ENCODE measurements around the gene TEX264.
A peak's percentile ranks its signal among the peaks of the same experiment; 100 is the strongest.

The TEX264 gene

GRCh38 chr3:51659942-51660341 is 11.1 kb upstream of the TEX264 start:
- H3K36me3 ChIP-seq (ENCODE audit: control insufficient read depth, insufficient read depth, low read length, severe bottlenecking), result peaks cover 64% of the 10 kb centered on the region
- H3K4me3 ChIP-seq (ENCODE audit: low read length), result no peak overlapping the region
- no peaks in the 10 kb centered on the region for H3K9me3 ChIP-seq (ENCODE audit: control insufficient read depth, low read length)
- no peak for DNase-seq (ENCODE audit: low read depth)
- H3K4me1 ChIP-seq (ENCODE audit: control insufficient read depth, insufficient read depth, low read length), result no peaks in the 10 kb centered on the region
- no peaks in the 10 kb centered on the region for H3K27me3 ChIP-seq (replicated peaks; ENCODE audit: control insufficient read depth, insufficient read depth, low read length)
- no peak overlapping the region for H3K9ac ChIP-seq (ENCODE audit: low read length)

GRCh38 chr3:51662456-51662855 is 8.6 kb upstream of the TEX264 start:
- Histone ChIP-seq H3K9me3 (ENCODE audit: control insufficient read depth, low read length) (no peaks in the 10 kb centered on the region), H3K27me3 (replicated peaks; ENCODE audit: control insufficient read depth, insufficient read depth, low read length) (no peaks in the 10 kb centered on the region), H3K4me3 (ENCODE audit: low read length) (no peak overlapping the region), H3K36me3 (ENCODE audit: control insufficient read depth, insufficient read depth, low read length, severe bottlenecking) (peaks cover 53% of the 10 kb centered on the region), H3K4me1 (ENCODE audit: control insufficient read depth, insufficient read depth, low read length) (peaks cover 5% of the 10 kb centered on the region), H3K9ac (ENCODE audit: low read length) (no peak overlapping the region)
- no peak for DNase-seq (ENCODE audit: low read depth)

GRCh38 chr3:51668756-51669155 is 2.3 kb upstream of the TEX264 start:
- Histone ChIP-seq H3K27me3 (replicated peaks; ENCODE audit: control insufficient read depth, insufficient read depth, low read length) (no peaks in the 10 kb centered on the region), H3K36me3 (ENCODE audit: control insufficient read depth, insufficient read depth, low read length, severe bottlenecking) (peaks cover 4% of the 10 kb centered on the region), H3K9me3 (ENCODE audit: control insufficient read depth, low read length) (no peaks in the 10 kb centered on the region), H3K4me1 (ENCODE audit: control insufficient read depth, insufficient read depth, low read length) (peaks cover 28% of the 10 kb centered on the region), H3K4me3 (ENCODE audit: low read length) (no peak overlapping the region), H3K9ac (ENCODE audit: low read length) (no peak overlapping the region)
- DNase-seq (ENCODE audit: low read depth), result no peak

- no peak overlapping the region for H3K4me3 ChIP-seq (ENCODE audit: low read length)
- H3K4me1 ChIP-seq (ENCODE audit: control insufficient read depth, insufficient read depth, low read length), result peaks cover 28% of the 10 kb centered on the region
- H3K9ac ChIP-seq (ENCODE audit: low read length), result no peak overlapping the region
Measured at GRCh38 chr3:51669241-51670052, 1.6 kb upstream of the TEX264 start.

GRCh38 chr3:51670053-51670822 is 814 bp upstream of the TEX264 start:
- Histone ChIP-seq H3K36me3 (ENCODE audit: control insufficient read depth, insufficient read depth, low read length, severe bottlenecking) (peaks cover 10% of the 10 kb centered on the region), H3K4me1 (ENCODE audit: control insufficient read depth, insufficient read depth, low read length) (peaks cover 34% of the 10 kb centered on the region), H3K27me3 (replicated peaks; ENCODE audit: control insufficient read depth, insufficient read depth, low read length) (no peaks in the 10 kb centered on the region), H3K9me3 (ENCODE audit: control insufficient read depth, low read length) (no peaks in the 10 kb centered on the region), H3K4me3 (ENCODE audit: low read length) (peak overlapping the region; percentile 94), H3K9ac (ENCODE audit: low read length) (peak overlapping the region; percentile 98)
- no peak for DNase-seq (ENCODE audit: low read depth)

More at GRCh38 chr3:51669241-51670052, 1.6 kb upstream of the TEX264 start:
- Histone ChIP-seq H3K27me3 (replicated peaks; ENCODE audit: control insufficient read depth, insufficient read depth, low read length) (no peaks in the 10 kb centered on the region), H3K9me3 (ENCODE audit: control insufficient read depth, low read length) (no peaks in the 10 kb centered on the region), H3K36me3 (ENCODE audit: control insufficient read depth, insufficient read depth, low read length, severe bottlenecking) (peaks cover 3% of the 10 kb centered on the region)
- peak; percentile 92 for DNase-seq (ENCODE audit: low read depth)

DNA sequence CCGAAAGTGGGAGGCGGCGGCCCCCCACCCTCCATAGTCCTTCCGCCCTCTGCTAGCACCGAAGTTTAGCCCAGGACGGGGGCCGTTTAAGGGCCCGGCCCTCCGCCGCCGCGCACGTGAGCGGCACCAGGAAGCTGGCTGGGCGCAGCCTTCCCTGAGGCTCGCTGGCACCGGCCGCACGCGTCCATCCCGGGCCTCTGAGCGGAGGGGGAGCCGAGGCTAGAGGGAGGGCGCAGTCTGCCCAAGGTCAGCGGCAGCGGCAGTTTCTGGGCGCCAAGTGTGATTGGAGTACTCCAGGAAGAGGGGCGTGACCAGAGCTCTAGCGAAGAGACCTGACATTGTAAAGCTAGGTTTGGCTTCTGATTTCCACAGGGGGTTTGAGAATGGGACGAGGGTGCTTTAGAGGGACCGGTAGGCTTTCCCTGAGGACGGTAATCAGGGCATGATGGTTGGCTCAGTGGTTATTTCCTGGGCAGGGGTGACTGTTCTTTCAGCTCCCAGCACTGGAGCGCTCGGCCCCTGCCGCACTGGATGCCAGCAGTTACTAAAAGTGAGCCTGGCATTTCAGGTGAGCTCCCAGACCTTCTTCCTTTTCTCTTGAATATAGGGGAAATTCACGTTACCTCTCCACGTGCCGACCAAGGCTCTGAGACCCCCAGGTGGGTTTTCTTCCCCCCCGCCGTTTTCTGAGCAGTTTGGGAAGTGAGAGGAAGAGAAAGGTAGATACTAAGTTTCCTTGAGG is 853 bp downstream of the TEX264 start:
- peaks cover 18% of the 10 kb centered on the region for H3K36me3 ChIP-seq (ENCODE audit: control insufficient read depth, insufficient read depth, low read length, severe bottlenecking)
- peak overlapping the region; percentile 94 for H3K4me3 ChIP-seq (ENCODE audit: low read length)
- H3K9me3 ChIP-seq (ENCODE audit: control insufficient read depth, low read length), result no peaks in the 10 kb centered on the region
- peak overlapping the region; percentile 98 for H3K9ac ChIP-seq (ENCODE audit: low read length)
- peaks cover 29% of the 10 kb centered on the region for H3K4me1 ChIP-seq (ENCODE audit: control insufficient read depth, insufficient read depth, low read length)
- no peaks in the 10 kb centered on the region for H3K27me3 ChIP-seq (replicated peaks; ENCODE audit: control insufficient read depth, insufficient read depth, low read length)
- DNase-seq (ENCODE audit: low read depth), result peak; percentile 78

- DNase-seq (ENCODE audit: low read depth), result no peak
- peaks cover 29% of the 10 kb centered on the region for H3K4me1 ChIP-seq (ENCODE audit: control insufficient read depth, insufficient read depth, low read length)
- peaks cover 21% of the 10 kb centered on the region for H3K36me3 ChIP-seq (ENCODE audit: control insufficient read depth, insufficient read depth, low read length, severe bottlenecking)
- H3K9ac ChIP-seq (ENCODE audit: low read length), result peak overlapping the region; percentile 14
- no peaks in the 10 kb centered on the region for H3K27me3 ChIP-seq (replicated peaks; ENCODE audit: control insufficient read depth, insufficient read depth, low read length)
- H3K9me3 ChIP-seq (ENCODE audit: control insufficient read depth, low read length), result no peaks in the 10 kb centered on the region
- no peak overlapping the region for H3K4me3 ChIP-seq (ENCODE audit: low read length)
Measured at GRCh38 chr3:51673181-51673801, 2.2 kb downstream of the TEX264 start.

DNA sequence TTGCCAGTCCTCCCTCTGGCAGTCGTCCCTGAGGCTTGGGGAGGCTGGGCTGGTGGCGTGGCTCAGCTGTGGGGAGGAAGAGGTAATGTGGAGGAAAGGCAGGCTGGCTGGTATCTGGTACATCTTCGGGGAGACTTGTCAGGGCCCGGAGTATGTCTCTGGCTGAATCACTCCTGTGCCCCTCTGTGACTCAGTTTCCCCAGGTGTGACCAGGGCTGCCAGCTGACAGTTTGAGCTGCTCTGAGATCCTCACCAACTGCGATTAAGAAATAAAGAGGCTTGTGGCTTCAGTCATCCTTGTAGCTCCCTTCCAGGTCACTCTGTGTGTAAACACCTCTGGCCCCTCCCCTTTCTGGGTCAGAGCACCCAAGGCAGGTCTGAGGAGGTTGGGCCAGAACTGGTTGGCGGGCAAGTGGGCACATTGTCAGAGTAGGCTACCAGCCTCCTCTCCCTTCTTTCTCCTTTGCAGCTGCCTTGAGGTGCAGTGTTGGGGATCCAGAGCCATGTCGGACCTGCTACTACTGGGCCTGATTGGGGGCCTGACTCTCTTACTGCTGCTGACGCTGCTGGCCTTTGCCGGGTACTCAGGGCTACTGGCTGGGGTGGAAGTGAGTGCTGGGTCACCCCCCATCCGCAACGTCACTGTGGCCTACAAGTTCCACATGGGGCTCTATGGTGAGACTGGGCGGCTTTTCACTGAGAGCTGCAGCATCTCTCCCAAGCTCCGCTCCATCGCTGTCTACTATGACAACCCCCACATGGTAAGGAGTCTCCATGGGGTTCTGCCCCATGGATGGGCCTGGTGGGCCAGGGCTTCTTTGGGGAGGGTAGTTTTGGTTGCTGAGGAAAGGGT is 3.0 kb downstream of the TEX264 start:
- Histone ChIP-seq H3K4me1 (ENCODE audit: control insufficient read depth, insufficient read depth, low read length) (peaks cover 25% of the 10 kb centered on the region), H3K27me3 (replicated peaks; ENCODE audit: control insufficient read depth, insufficient read depth, low read length) (no peaks in the 10 kb centered on the region), H3K9me3 (ENCODE audit: control insufficient read depth, low read length) (no peaks in the 10 kb centered on the region), H3K36me3 (ENCODE audit: control insufficient read depth, insufficient read depth, low read length, severe bottlenecking) (peaks cover 21% of the 10 kb centered on the region), H3K9ac (ENCODE audit: low read length) (no peak overlapping the region), H3K4me3 (ENCODE audit: low read length) (no peak overlapping the region)
- DNase-seq (ENCODE audit: low read depth), result no peak

DNA sequence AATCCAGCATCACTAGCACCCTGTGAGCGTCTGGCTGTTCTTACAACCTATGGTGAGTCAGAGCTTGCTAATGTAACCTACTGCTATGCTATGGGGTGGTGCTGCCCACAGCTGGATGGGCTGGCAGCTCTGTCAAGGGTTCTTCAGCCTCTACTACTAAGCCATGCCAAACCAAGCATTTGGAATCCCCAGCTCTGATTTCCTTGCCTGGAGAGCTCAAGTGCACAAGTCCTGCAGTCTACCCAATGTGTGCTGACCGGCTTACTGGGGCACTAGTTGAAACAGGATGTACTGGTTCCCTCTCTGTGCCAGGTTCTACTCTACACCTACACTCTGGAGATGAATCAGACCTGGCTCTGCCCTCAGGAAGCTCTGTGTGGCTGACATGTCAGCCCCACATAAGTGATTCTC is 4.2 kb downstream of the TEX264 start:
- no peak overlapping the region for H3K4me3 ChIP-seq (ENCODE audit: low read length)
- H3K9ac ChIP-seq (ENCODE audit: low read length), result no peak overlapping the region
- peak; percentile 66 for DNase-seq (ENCODE audit: low read depth)
- H3K9me3 ChIP-seq (ENCODE audit: control insufficient read depth, low read length), result no peaks in the 10 kb centered on the region
- peaks cover 21% of the 10 kb centered on the region for H3K36me3 ChIP-seq (ENCODE audit: control insufficient read depth, insufficient read depth, low read length, severe bottlenecking)
- H3K27me3 ChIP-seq (replicated peaks; ENCODE audit: control insufficient read depth, insufficient read depth, low read length), result no peaks in the 10 kb centered on the region
- H3K4me1 ChIP-seq (ENCODE audit: control insufficient read depth, insufficient read depth, low read length), result peaks cover 20% of the 10 kb centered on the region

DNA sequence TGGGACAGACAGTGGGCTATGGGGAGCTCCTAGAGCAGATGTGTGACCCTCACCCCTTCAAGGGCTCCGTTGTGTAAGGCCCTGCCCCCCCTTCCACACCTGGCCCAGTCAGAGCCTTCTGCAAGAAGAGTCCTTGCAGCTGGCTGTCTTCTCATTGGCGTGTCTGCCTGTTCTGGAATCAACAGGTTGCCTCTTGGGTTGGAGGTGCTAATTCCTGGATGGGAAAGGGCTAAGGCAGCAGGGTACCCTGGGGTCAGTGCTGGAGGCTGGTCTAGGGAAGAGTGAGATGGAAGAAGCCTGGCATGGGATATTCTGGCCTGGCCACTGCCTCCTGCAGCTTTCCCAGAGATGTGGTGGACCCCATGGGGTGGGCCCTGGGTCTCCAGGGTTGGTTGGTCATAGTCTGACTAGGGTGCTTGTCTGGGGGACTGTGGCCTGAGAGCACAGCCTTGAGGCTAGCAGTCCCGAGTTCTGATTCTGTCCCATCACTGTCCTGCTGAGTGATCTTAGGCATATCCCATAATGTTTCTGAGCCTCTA is 5.1 kb downstream of the TEX264 start:
- H3K27me3 ChIP-seq (replicated peaks; ENCODE audit: control insufficient read depth, insufficient read depth, low read length), result no peaks in the 10 kb centered on the region
- H3K36me3 ChIP-seq (ENCODE audit: control insufficient read depth, insufficient read depth, low read length, severe bottlenecking), result peaks cover 21% of the 10 kb centered on the region
- H3K9me3 ChIP-seq (ENCODE audit: control insufficient read depth, low read length), result no peaks in the 10 kb centered on the region
- H3K4me1 ChIP-seq (ENCODE audit: control insufficient read depth, insufficient read depth, low read length), result peaks cover 19% of the 10 kb centered on the region
- DNase-seq (ENCODE audit: low read depth), result no peak
- H3K9ac ChIP-seq (ENCODE audit: low read length), result no peak overlapping the region
- no peak overlapping the region for H3K4me3 ChIP-seq (ENCODE audit: low read length)

Data from adipocyte (in vitro differentiated cells).